ENCODE results near the gene SLC4A3.

Gene SLC4A3

GRCh38 chr2:219613461-219614070 is 13.9 kb upstream of the SLC4A3 start:
- DNase-seq (ENCODE audit: low read depth in 2 of 2) = no peak

- DNase-seq (ENCODE audit: low read depth in 2 of 2) = no peak
Measured at GRCh38 chr2:219614076-219614860, 13.2 kb upstream of the SLC4A3 start.

- DNase-seq (ENCODE audit: low read depth in 2 of 2) = no peak
Measured at GRCh38 chr2:219615036-219615435, 12.4 kb upstream of the SLC4A3 start.

- no peak for DNase-seq (ENCODE audit: low read depth in 2 of 2)
Measured at GRCh38 chr2:219615894-219616293, 11.5 kb upstream of the SLC4A3 start.

GRCh38 chr2:219616550-219616949 is 10.9 kb upstream of the SLC4A3 start:
- DNase-seq (ENCODE audit: low read depth in 2 of 2) = no peak

GRCh38 chr2:219618733-219619122 is 8.7 kb upstream of the SLC4A3 start:
- DNase-seq (ENCODE audit: low read depth in 2 of 2) = no peak

GRCh38 chr2:219619235-219619634 is 8.2 kb upstream of the SLC4A3 start:
- DNase-seq (ENCODE audit: low read depth in 2 of 2) = no peak

GRCh38 chr2:219620546-219620945 is 6.9 kb upstream of the SLC4A3 start:
- DNase-seq (ENCODE audit: low read depth in 2 of 2) = no peak

GRCh38 chr2:219621935-219622334 is 5.5 kb upstream of the SLC4A3 start:
- DNase-seq (ENCODE audit: low read depth in 2 of 2) = no peak

GRCh38 chr2:219622472-219622871 is 5.0 kb upstream of the SLC4A3 start:
- no peak for DNase-seq (ENCODE audit: low read depth in 2 of 2)

- no peak for DNase-seq (ENCODE audit: low read depth in 2 of 2)
Measured at GRCh38 chr2:219624565-219624964, 2.9 kb upstream of the SLC4A3 start.

- DNase-seq (ENCODE audit: low read depth in 2 of 2) = no peak
Measured at GRCh38 chr2:219625179-219625578, 2.3 kb upstream of the SLC4A3 start.

- no peak for DNase-seq (ENCODE audit: low read depth in 2 of 2)
Measured at GRCh38 chr2:219626540-219626939, 890 bp upstream of the SLC4A3 start.

GRCh38 chr2:219628235-219628985 is 980 bp downstream of the SLC4A3 start:
- DNase-seq (ENCODE audit: low read depth in 2 of 2) = no peak

GRCh38 chr2:219628986-219629901 is 1.8 kb downstream of the SLC4A3 start:
- DNase-seq (ENCODE audit: low read depth in 2 of 2) = no peak

GRCh38 chr2:219629976-219630695 is 2.7 kb downstream of the SLC4A3 start:
- no peak for DNase-seq (ENCODE audit: low read depth in 2 of 2)

- DNase-seq (ENCODE audit: low read depth in 2 of 2) = no peak
Measured at GRCh38 chr2:219630770-219631405, 3.5 kb downstream of the SLC4A3 start.

- no peak for DNase-seq (ENCODE audit: low read depth in 2 of 2)
Measured at GRCh38 chr2:219631406-219631891, 4.0 kb downstream of the SLC4A3 start.

- DNase-seq (ENCODE audit: low read depth in 2 of 2) = no peak
Measured at GRCh38 chr2:219631904-219632759, 4.7 kb downstream of the SLC4A3 start.

- no peak for DNase-seq (ENCODE audit: low read depth in 2 of 2)
Measured at GRCh38 chr2:219632760-219633105, 5.3 kb downstream of the SLC4A3 start.
